Right lobe of liver (tissue), 6 donors: ENCODE measurements around the gene MRPS18A. TPM values are rescaled to one million over a fixed set of nuclear protein-coding genes. Genes with fewer than 3 reads are reported as not detected.

ENCODE experiments used
- ATAC-seq, 4 donors: fragments of 200-7000 bp; cut with Tn5 transposase; one replicate each; pipeline ENCODE4 v1.9.1; 2020; ENCODE audit warnings: mild to moderate bottlenecking in 4 of 4, moderate library complexity in 4 of 4
- DNase-seq, 3 donors: peaks; one replicate each; pipeline ENCODE4 v3.0.0-alpha.2; 2020
- H3K27ac ChIP-seq, 3 donors: fragments of 200-600 bp; one replicate each; pipeline ENCODE4 v1.8.0; 2022
- H3K27me3 ChIP-seq, 2 donors: fragments of 200-600 bp; one replicate each; pipeline ENCODE4 v1.8.0; 2022
- H3K36me3 ChIP-seq, 4 donors: fragments of 200-600 bp; sonication (generic) in 1 of 4; one replicate each; pipeline versions ENCODE4 v1.5.1 to v1.8.0; 2017 to 2022; ENCODE audit warnings: control low read depth in 1 of 4
- H3K4me1 ChIP-seq, 4 donors: fragments of 200-600 bp; sonication (generic) in 1 of 4; one replicate each; pipeline versions ENCODE4 v1.5.1 to v1.8.0; 2017 to 2022; ENCODE audit warnings: control low read depth in 1 of 4
- H3K4me3 ChIP-seq, 3 donors: fragments of 200-600 bp; one replicate each; pipeline ENCODE4 v1.8.0; 2022
- H3K9me3 ChIP-seq, 4 donors: fragments of 200-600 bp; sonication (generic) in 1 of 4; one replicate each; pipeline versions ENCODE4 v1.5.1 to v1.8.0; 2017 to 2022; ENCODE audit warnings: control low read depth in 1 of 4
- POLR2A ChIP-seq: fragments of 450-650 bp; IDR thresholded peaks from one replicate; pipeline ENCODE4 v1.6.1; 2017; ENCODE audit warnings: antibody characterized with exemption, mild to moderate bottlenecking
- WGBS: methylation state at CpG from one replicate; pipeline ENCODE4 v1.1.6; 2018; ENCODE audit warnings: low coverage, low lambda C conversion rate; ENCODE audit not compliant: insufficient coverage; ENCODE audit errors: missing lambda C conversion rate; 5-methylcytosine and 5-hydroxymethylcytosine counted together
- intact Hi-C, 2 donors: fragments of 100-400 bp; cut with DNase I; formaldehyde crosslinking; loops; one replicate each; pipeline versions ENCODE4 v1.11.2 to v1.14.1; 2022
- total RNA-seq, 6 experiments: library from RNA; depleted of rRNA in 2 of 6; stranded (reverse); fragments of >200 nt in 2 of 6; fragmentation: NEBNext Ultra II Directional in 3 of 6; extraction: Animal tissue kit (Norgen Biotek cat#: 25700) in 3 of 6; gene quantifications; one replicate each; pipeline versions ENCODE4 v1.1.0 to v1.2.4, GENCODE V29; 2016 to 2023
- TF ChIP-seq, protein P1 (sequence below), 4 donors: fragments of 200-600 bp in 3 of 4; fragments of 450-650 bp in 1 of 4; IDR thresholded peaks; one replicate each; pipeline versions ENCODE4 v1.5.1 to v1.8.0; 2016 to 2022; ENCODE audit warnings: antibody characterized with exemption in 4 of 4, mild to moderate bottlenecking in 2 of 4
- donor health status: DM: no; HTN: yes; CAD: no.
- donor health status: DM: no; HTN: no; CAD: no.
- donor health status: DM: no; HTN: no; CAD: no.
- donor health status: DM: no; HTN: yes; CAD: no.
- donor health status: DM: no; HTN: yes; CAD: no.

MRPS18A gene
- total RNA-seq, 6 experiments from 2014 or later, result 23.5 to 45.4 (median 25.6) TPM

DNA sequence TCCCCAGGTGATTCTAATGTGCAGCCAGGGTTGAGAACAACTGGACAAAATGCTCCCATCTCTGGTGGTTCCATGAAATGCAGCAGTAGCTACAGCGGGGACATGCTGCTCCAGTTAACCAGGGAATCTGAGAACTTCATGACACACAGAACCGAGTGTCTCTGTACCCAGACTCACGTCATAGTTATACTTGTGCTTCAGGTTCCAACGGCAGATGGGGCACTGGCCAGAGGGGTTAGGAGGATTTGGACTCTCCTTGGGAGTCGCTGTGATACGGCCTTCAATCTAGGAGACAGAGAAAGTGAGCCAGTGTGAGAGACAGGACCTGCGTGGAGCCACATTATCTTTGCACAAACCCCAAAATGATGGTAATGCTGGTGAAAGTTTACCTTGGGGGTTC lies 9.2 kb downstream of the MRPS18A start:
- no peaks in the 10 kb centered on the region for H3K4me1 ChIP-seq
- H3K27me3 ChIP-seq, result no peaks in the 10 kb centered on the region
- intact Hi-C loops, result no loop called here
- ATAC-seq (no peak), DNase-seq (no peak)
- no peaks in the 10 kb centered on the region for H3K9me3 ChIP-seq
- TF ChIP-seq POLR2A, result no peak
- TF ChIP-seq, protein P1, sequence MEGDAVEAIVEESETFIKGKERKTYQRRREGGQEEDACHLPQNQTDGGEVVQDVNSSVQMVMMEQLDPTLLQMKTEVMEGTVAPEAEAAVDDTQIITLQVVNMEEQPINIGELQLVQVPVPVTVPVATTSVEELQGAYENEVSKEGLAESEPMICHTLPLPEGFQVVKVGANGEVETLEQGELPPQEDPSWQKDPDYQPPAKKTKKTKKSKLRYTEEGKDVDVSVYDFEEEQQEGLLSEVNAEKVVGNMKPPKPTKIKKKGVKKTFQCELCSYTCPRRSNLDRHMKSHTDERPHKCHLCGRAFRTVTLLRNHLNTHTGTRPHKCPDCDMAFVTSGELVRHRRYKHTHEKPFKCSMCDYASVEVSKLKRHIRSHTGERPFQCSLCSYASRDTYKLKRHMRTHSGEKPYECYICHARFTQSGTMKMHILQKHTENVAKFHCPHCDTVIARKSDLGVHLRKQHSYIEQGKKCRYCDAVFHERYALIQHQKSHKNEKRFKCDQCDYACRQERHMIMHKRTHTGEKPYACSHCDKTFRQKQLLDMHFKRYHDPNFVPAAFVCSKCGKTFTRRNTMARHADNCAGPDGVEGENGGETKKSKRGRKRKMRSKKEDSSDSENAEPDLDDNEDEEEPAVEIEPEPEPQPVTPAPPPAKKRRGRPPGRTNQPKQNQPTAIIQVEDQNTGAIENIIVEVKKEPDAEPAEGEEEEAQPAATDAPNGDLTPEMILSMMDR (IDR thresholded peaks at IDR 0.05), result no peak
- H3K36me3 ChIP-seq, result peaks cover 0 to 54% (median 25%) of the 10 kb centered on the region in 4 donors
- 98% methylated on average over 7 of the region's 7 CpGs for WGBS
- H3K27ac ChIP-seq, result no peak overlapping the region
- no peak overlapping the region for H3K4me3 ChIP-seq

DNA sequence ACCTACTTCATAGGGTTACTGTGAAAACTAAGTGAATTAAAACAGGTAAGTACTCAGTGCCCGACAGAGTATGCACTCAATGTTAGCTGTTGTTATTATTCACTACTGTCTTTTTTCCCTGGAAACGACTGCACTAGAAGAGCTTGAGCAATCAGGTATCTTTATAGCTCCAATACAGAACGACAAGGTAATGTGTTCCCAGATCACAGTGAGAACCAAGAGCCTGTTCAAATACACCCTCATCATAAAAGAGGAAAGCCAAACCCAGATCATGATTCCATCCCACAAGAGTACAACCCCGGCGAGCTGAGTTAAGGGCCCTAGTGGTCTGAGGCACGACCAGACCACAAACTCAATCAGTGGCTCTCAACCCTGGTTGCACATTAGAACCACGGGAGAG lies 9.8 kb downstream of the MRPS18A start:
- TF ChIP-seq, protein P1 (IDR thresholded peaks at IDR 0.05), result no peak
- TF ChIP-seq POLR2A, result no peak
- no peak for DNase-seq
- peaks cover 0 to 54% (median 25%) of the 10 kb centered on the region in 4 donors for H3K36me3 ChIP-seq
- ATAC-seq, result no peak
- H3K27me3 ChIP-seq, result no peaks in the 10 kb centered on the region
- no peak overlapping the region for H3K27ac ChIP-seq
- H3K4me3 ChIP-seq, result no peak overlapping the region
- intact Hi-C loops, result no loop called here
- no peaks in the 10 kb centered on the region for H3K9me3 ChIP-seq
- H3K4me1 ChIP-seq, result peaks cover 0 to 3% (median 0%) of the 10 kb centered on the region in 4 donors
- 89% methylated on average over 6 of the region's 7 CpGs for whole genome bisulfite sequencing

DNA sequence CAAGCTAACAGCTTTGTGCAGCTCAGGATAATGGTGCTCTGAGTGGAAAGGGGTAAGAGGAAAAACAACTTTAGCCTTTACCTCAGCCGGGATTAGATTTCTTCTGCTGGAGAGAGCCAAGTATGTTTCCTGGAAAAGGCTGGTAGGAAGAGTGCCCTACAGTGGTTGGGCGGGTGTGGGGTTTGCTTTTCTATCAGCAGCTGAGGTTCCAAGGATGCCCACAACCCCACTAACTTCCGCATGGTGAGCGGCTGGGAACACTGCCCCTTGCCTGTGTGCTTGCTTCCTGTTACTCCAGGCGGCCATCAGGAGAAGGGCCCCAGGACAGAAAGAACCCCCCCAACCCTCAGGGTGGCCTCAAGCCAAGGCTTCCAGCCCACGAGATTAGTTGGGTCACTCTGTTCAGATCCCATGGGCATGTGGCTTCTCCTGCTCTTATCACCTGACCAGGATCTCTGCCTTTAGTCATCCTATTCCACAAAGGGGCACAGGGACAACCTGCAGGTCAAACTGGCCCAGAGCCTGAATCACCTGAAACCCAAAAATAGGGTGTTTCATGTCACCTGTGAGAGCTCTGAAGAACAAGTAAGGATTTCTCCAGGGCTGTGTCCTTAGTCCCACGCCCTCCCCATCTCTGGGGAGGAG lies 10.5 kb downstream of the MRPS18A start:
- H3K36me3 ChIP-seq, result peaks cover 0 to 54% (median 25%) of the 10 kb centered on the region in 4 donors

DNA sequence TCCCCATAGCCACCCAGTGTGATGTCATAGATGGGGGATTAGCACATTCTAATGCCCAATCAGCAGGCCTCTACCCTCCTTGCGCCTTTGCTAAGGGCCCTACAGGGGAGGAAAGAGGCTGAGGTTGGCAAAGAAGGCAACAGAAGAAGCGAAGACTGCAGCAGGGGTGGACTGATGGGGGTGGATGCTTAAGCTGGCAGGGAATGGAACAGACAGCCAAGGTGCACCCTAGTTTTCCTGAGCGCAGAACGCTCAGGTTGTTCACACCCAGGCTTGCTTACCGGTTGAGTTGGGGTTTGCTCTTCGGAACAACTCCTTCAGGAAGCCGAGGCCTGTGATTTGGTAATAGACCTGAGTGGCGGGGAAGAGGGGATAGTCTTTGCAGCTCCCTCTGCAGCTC lies 12.7 kb downstream of the MRPS18A start:
- TF ChIP-seq, protein P1 (IDR thresholded peaks at IDR 0.05), result no peak
- no peak for TF ChIP-seq POLR2A
- H3K4me1 ChIP-seq, result peaks cover 0 to 16% (median 0%) of the 10 kb centered on the region in 4 donors
- H3K4me3 ChIP-seq, result no peak overlapping the region
- ATAC-seq, result no peak
- H3K36me3 ChIP-seq, result peaks cover 0 to 55% (median 22%) of the 10 kb centered on the region in 4 donors
- H3K27ac ChIP-seq, result no peak overlapping the region
- no peaks in the 10 kb centered on the region for H3K27me3 ChIP-seq
- 92% methylated on average over 2 of the region's 8 CpGs for WGBS
- H3K9me3 ChIP-seq, result no peaks in the 10 kb centered on the region
- no peak for DNase-seq
- intact Hi-C loops, result no loop called here

More for the DNA sequence above, 10.5 kb downstream of the MRPS18A start:
- peaks cover 0 to 9% (median 0%) of the 10 kb centered on the region in 4 donors for H3K4me1 ChIP-seq
- 85% methylated on average over 4 of the region's 7 CpGs for WGBS
- DNase-seq (no peak), ATAC-seq (no peak)
- no peaks in the 10 kb centered on the region for H3K9me3 ChIP-seq
- intact Hi-C loops, result no loop called here
- H3K27me3 ChIP-seq, result no peaks in the 10 kb centered on the region
- H3K27ac ChIP-seq, result no peak overlapping the region
- no peak overlapping the region for H3K4me3 ChIP-seq
- TF ChIP-seq, protein P1 (IDR thresholded peaks at IDR 0.05), result no peak
- TF ChIP-seq POLR2A, result no peak
